Left renal pelvis (tissue), 4 donors: Measurements from ENCODE around the gene PCDH19. TPM values are rescaled to one million over a fixed set of nuclear protein-coding genes. Genes with fewer than 3 reads are reported as not detected.

Experiments
- DNase-seq, 4 donors: peaks; one replicate each; pipeline ENCODE4 v3.0.0-alpha.2; 2013; ENCODE audit warnings: low read depth in 4 of 4, low spot score in 3 of 4
- polyA plus RNA-seq, 4 donors: library from polyadenylated mRNA; unstranded; fragments of 120-200 nt; gene quantifications; one replicate each; pipeline ENCODE4 v1.2.1, GENCODE V29; 2013; ENCODE audit not compliant: insufficient read length in 4 of 4

PCDH19 gene
- polyA plus RNA-seq, 4 donors: 2.7 to 5.2 (median 3.9) TPM

DNA sequence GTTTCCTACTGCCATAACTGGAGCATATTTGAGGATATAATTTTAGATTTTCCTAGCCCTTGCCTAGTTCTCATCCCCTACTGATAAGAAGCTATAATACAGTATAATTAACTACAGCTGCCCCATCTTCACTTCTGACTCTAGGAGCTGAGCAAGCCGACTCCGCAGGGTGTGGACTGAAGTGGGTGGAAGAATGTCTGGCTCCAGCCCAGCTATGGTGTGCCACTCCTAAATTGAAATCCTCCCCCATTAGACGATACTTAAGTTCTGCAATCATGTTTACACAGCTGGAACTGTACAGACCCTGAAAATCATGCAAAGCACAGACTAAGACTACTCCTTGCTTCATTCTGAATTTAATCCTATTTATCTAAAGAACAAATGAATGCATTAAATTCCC lies 93.1 kb downstream of the PCDH19 start:
- DNase-seq: no peak

DNA sequence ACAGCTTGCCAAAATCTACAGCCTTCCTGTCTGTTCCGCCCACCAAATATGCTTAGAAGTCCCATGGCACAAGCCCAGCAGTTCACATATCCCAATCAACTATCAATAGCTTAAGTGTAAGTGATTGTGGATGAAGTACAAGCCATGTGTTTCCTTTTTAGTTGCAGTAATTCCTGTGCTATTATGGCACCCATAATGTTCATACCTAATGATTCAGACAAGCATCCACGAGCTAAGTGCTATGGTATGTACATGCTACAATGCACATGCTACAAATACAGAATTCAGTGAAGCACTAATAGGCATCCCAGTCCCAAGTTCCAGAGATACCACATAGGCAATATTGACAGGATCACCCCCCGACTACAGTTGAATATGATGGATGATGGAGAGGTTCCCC lies 94.5 kb downstream of the PCDH19 start:
- no peak for DNase-seq

DNA sequence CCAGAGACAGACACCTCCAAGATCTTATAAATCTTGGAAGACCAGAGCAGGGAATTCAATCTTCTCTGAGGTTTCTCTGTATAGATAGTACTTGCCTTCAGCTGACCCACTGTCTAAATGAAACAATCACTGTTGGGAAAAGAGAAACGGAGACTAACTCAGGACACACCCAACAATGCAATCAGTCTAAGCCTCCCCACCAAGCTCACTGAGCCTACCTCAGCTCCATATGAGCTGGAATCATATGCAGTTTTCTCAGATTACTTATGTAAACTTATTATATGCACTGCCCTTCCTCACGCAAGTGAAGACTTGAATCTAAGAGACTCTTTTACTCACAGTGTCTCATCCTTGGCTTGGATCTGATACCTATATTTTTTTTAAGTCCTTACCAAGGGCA lies 110.5 kb downstream of the PCDH19 start:
- DNase-seq: no peak

- no peak for DNase-seq
Measured at GRCh38 chrX:100297728-100298127, 112.3 kb downstream of the PCDH19 start.

- no peak for DNase-seq
Measured at GRCh38 chrX:100296183-100296753, 113.8 kb downstream of the PCDH19 start.

DNA sequence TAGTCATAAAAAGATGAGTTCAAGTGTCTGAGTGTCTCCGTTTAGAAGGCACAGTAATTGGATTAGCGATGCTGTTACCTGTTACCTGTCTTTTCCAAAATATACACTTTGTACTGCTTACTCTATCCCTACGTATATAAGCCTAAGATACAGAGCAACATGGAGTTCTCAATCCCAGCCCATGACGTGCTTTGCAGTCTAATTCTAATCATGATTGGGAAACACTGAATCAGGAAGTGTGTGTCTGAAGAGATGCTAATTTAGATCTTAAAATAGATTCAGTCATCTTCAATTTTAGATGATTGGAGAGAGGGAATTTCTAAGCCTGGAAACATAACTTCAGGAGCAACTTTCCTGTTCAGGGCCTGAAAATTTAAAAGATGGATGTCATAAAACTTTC lies 115.1 kb downstream of the PCDH19 start:
- DNase-seq: no peak

DNA sequence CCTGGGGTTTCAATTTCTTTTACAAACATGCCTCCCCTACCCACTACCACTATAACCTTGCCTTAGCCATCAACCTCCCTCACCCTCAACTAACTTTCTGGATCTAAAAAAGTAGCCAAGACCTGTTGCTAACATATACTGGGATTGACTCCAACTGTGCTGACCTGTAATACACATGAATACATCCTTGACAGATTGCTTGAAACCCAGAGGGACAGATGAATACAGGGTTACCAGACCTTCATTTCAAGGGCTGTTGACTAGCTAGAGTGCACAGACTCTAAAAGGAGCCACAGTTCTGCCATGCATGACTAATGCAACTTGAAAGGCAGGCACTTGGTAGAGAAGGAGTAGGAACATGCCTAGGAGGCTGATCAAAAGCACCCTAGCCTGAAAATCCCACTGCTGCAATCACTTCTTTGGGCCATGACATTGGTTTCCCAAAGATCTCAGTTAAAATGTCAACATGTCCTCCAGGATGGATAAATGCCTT lies 121.0 kb downstream of the PCDH19 start:
- DNase-seq: no peak

DNA sequence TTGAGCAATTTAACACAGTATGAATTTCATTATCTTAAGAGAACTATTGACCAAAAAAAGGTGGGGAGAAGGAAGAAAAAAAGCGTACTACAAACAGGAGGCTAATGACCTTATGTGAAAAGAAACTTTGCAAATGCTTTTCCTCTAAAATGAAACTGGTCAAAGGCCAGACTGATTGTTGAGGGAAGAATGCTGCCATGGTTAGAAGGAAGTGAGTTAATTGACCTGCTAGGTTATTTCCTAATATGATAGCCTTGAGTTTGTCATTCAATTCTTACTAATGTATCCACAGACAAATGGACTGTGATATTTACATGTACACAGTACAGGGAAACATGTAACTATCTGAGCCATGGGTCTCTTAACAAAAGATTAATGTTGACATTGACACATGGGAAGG lies 132.8 kb downstream of the PCDH19 start:
- no peak for DNase-seq

DNA sequence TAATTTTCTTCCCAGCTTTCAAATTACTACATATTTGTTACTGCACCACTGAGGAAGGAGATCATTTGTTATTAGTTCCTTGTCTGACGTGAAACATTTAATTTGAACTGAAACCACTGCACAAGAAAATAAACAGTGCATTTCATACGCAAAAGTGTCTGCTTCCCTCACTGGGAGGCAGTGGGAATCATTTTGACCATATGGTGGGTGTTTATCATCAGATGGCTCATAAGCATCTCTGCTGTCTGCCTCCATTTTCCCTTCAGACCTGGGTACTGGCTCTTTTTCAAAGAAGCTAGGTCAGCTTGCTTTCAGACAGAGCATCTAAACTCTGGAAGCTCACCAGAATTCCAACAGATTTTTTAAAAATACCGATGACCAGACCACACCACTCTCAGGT lies 135.2 kb downstream of the PCDH19 start:
- DNase-seq: no peak

DNA sequence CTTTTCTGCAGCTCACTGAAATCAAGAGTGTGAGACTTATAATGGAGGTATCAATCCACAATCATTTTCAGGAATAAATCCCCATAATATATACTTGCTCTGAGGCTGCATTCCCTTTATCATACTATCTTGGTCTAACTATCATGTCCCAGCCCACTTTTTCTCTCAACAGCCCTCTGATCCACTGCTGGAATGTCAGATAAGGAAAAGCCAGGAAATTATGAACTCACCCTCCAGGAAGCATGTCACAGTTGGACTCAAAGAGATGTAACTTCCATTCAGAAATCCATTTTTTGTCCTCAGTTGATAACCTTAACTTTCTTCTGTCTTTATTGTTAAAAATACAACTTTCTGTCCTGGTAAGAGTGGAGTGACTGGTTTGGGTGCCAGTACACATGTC lies 144.9 kb downstream of the PCDH19 start:
- no peak for DNase-seq

- no peak for DNase-seq
Measured at GRCh38 chrX:100264200-100264599, 145.9 kb downstream of the PCDH19 start.

DNA sequence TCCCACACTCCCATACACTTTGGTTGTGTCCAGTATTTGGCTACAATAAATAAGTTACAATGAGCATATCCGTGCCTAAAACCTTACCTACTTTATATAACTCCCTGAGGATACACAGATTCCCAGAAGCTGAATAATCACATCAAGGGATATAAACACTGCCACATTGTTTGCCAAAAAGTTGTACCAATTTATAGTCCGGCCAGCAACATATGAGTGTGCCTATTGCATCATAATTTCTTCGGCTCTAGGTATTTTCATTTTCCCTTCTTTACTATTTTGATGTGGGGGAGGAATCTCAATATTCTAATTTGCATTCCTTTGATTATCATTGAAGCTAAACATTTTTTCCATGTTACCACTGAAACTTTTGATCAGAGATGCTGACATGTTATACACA lies 146.4 kb downstream of the PCDH19 start:
- no peak for DNase-seq

GRCh38 chrX:100248885-100249493 lies 161.1 kb downstream of the PCDH19 start:
- DNase-seq: no peak

DNA sequence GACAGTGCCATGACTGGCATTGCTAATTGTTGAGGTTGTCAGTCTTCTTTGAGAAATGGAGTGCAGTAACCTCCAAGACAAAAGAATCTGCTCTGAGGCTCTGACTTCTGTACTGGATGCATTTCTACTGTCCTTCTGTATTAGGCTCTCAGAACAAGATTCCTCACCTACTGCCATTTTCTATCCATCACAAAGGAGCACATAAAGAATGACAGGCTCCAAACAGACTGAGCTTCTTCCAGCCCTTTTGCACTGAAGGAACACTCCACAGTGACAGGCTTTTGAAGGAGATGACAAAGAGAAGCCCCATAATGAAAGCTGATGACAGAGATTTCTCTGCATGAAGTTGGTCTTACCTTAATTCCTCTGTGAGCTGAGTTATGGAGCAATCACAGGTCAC lies 162.2 kb downstream of the PCDH19 start:
- DNase-seq: no peak

GRCh38 chrX:100244681-100245080 lies 165.4 kb downstream of the PCDH19 start:
- DNase-seq: no peak

Other genes starting within 250 kb of the PCDH19 start
- 1 to 10 TPM; 2.3 to 6.6 (median 4.2) TPM for gene TNMD, start 174.7 kb upstream of the PCDH19 start, polyA plus RNA-seq
- 100 to 1,000 TPM in 3 of 4 donors, 10 to 100 TPM in 1; 92.8 to 183 (median 159) TPM for gene TSPAN6, start 226.5 kb upstream of the PCDH19 start, polyA plus RNA-seq
- 10 to 100 TPM; 12.7 to 25.5 (median 15.1) TPM for gene SRPX2, start 233.9 kb upstream of the PCDH19 start, polyA plus RNA-seq